Esophagus muscularis mucosa (tissue), 4 donors: ENCODE results near the gene THRB. TPM values are rescaled to one million over a fixed set of nuclear protein-coding genes. Genes with fewer than 3 reads are reported as not detected.

Source experiments
- DNase-seq: peaks from one replicate; pipeline ENCODE4 v3.0.0-alpha.2; 2017; ENCODE audit errors: extremely low spot score
- H3K27ac ChIP-seq, 4 donors: fragments of 200-600 bp; sonication (generic); replicated peaks in 1 of 4; 1 replicate in 3 of 4; 2 replicates in 1 of 4; pipeline ENCODE4 v1.5.1; 2016 to 2019; ENCODE audit warnings: mild to moderate bottlenecking in 1 of 4
- H3K27me3 ChIP-seq, 4 donors: fragments of 200-600 bp; sonication (generic); one replicate each; pipeline versions ENCODE4 v1.5.1 to v1.6.0; 2016 to 2019
- H3K36me3 ChIP-seq, 4 donors: fragments of 200-600 bp; sonication (generic); one replicate each; pipeline ENCODE4 v1.5.1; 2016 to 2019
- H3K4me1 ChIP-seq, 4 donors: fragments of 200-600 bp; sonication (generic); one replicate each; pipeline ENCODE4 v1.5.1; 2016 to 2019
- H3K4me3 ChIP-seq, 4 donors: fragments of 200-600 bp; sonication (generic); 1 replicate in 2 of 4; 2 replicates in 2 of 4; pipeline ENCODE4 v1.5.1; 2016 to 2019; ENCODE audit warnings: mild to moderate bottlenecking in 4 of 4, moderate library complexity in 1 of 4
- H3K9me3 ChIP-seq, 4 donors: fragments of 200-600 bp; sonication (generic); 1 replicate in 3 of 4; 2 replicates in 1 of 4; pipeline ENCODE4 v1.5.1; 2016 to 2019
- EP300 ChIP-seq: sonication (generic); formaldehyde crosslinking; IDR thresholded peaks from one replicate; pipeline ENCODE4 v1.6.1; 2017; ENCODE audit warnings: antibody characterized with exemption
- POLR2A ChIP-seq: fragments of 450-650 bp; IDR thresholded peaks from one replicate; pipeline ENCODE4 v1.6.1; 2017; ENCODE audit warnings: antibody characterized with exemption, moderate library complexity, mild to moderate bottlenecking, low read depth
- POLR2AphosphoS5 ChIP-seq, 2 donors: sonication (generic); formaldehyde crosslinking; IDR thresholded peaks; one replicate each; pipeline ENCODE4 v1.6.1; 2017; ENCODE audit warnings: antibody characterized with exemption in 2 of 2
- WGBS: methylation state at CpG from one replicate; pipeline ENCODE4 v1.1.5; 2018; 5-methylcytosine and 5-hydroxymethylcytosine counted together
- intact Hi-C: fragments of 100-400 bp; cut with DNase I; formaldehyde crosslinking; loops from one replicate; pipeline ENCODE4 v1.15.1; 2023
- total RNA-seq, 4 donors: library from RNA; depleted of rRNA; stranded (reverse); fragments of >200 nt; gene quantifications; one replicate each; pipeline versions ENCODE4 v1.1.0 to v1.2.1, GENCODE V29; 2016
- TF ChIP-seq, protein P1 (sequence below), 3 experiments: fragments of 200-600 bp in 2 of 3; fragments of 450-650 bp in 1 of 3; sonication (generic) in 2 of 3; IDR thresholded peaks; one replicate each; pipeline ENCODE4 v1.5.1; 2017 to 2019; ENCODE audit warnings: antibody characterized with exemption in 3 of 3, mild to moderate bottlenecking in 2 of 3, moderate library complexity in 1 of 3

Gene THRB
- total RNA-seq, 4 donors from 2014 or later, result 31.5 to 68.6 (median 39.3) TPM

DNA sequence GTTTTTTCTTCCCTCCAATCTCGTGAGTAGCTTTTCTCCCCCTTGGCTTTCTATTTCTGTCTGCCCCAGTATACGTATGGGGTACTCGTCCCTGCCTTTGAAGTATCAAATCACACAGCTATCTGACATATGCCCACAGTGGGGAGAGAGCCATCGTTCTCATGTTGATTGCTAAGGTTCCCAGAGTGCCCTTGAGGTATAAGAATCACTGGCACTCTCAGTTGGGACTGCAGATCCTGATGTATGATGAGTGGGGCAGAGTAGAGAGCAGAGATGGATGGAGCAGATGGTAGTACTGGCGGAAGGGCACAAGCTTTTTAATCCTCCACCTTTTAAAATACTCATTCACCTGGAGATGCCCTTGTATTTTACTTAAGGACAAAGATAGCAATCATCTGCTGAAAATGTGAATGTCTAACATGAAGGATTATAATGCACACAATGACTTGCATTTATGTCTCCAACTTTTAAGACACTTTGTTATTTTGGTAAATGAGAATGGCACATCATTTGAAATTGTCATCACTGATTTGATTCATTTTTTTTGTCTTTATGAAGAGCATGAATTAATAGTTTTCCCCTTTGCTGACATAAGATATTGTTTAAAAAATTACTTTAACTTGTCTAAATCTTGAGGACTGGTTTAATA is 310.0 kb downstream of the THRB start:
- Histone ChIP-seq H3K27ac (no peak overlapping the region), H3K27me3 (no peaks in the 10 kb centered on the region), H3K36me3 (no peaks in the 10 kb centered on the region), H3K9me3 (no peaks in the 10 kb centered on the region), H3K4me3 (no peak overlapping the region), H3K4me1 (peaks cover 9 to 18% (median 10%) of the 10 kb centered on the region in 4 donors)
- intact Hi-C loops, result loop anchor here (10.0 kb wide), 1 partner anchor 500 kb away; no protein-coding TSS in a partner anchor
- WGBS, result 87% methylated on average over 5 of the region's 5 CpGs
- no peak for TF ChIP-seq POLR2AphosphoS5 (IDR thresholded peaks at IDR 0.05)
- TF ChIP-seq POLR2A, result no peak
- no peak for TF ChIP-seq EP300
- TF ChIP-seq, protein P1, sequence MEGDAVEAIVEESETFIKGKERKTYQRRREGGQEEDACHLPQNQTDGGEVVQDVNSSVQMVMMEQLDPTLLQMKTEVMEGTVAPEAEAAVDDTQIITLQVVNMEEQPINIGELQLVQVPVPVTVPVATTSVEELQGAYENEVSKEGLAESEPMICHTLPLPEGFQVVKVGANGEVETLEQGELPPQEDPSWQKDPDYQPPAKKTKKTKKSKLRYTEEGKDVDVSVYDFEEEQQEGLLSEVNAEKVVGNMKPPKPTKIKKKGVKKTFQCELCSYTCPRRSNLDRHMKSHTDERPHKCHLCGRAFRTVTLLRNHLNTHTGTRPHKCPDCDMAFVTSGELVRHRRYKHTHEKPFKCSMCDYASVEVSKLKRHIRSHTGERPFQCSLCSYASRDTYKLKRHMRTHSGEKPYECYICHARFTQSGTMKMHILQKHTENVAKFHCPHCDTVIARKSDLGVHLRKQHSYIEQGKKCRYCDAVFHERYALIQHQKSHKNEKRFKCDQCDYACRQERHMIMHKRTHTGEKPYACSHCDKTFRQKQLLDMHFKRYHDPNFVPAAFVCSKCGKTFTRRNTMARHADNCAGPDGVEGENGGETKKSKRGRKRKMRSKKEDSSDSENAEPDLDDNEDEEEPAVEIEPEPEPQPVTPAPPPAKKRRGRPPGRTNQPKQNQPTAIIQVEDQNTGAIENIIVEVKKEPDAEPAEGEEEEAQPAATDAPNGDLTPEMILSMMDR (IDR thresholded peaks at IDR 0.05), result no peak
- no peak for DNase-seq

GRCh38 chr3:24182756-24183155 is 311.9 kb downstream of the THRB start:
- Histone ChIP-seq H3K4me1 (peaks cover 9 to 18% (median 14%) of the 10 kb centered on the region in 4 donors), H3K36me3 (no peaks in the 10 kb centered on the region), H3K27ac (no peak overlapping the region), H3K9me3 (no peaks in the 10 kb centered on the region), H3K4me3 (no peak overlapping the region), H3K27me3 (no peaks in the 10 kb centered on the region)
- DNase-seq, result no peak
- intact Hi-C loops, result loop anchor here (10.0 kb wide), 1 partner anchor 502 kb away; no protein-coding TSS in a partner anchor
- TF ChIP-seq, protein P1 (IDR thresholded peaks at IDR 0.05), result no peak
- no peak for TF ChIP-seq POLR2AphosphoS5 (IDR thresholded peaks at IDR 0.05)
- TF ChIP-seq POLR2A, result no peak
- no peak for TF ChIP-seq EP300
- WGBS, result 91% methylated on average over 2 of the region's 2 CpGs

DNA sequence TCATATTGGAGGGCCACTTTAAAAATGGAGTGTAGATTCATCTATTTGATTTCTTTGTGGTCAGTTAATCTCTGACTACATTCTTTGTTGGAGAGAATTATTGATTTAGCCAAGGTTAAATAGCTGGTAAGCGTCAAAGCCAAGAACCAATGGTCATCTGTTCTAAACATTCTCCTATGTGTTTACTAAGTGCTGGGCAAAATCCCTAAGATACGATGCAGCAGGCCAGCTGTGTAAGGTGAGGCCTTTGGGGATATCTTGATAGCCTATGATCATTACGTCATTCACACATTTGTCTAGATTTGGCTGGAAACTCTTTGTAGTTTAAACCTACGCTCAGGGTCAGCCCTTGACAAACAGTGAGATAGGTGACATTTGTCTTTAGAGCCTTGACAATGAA is 313.4 kb downstream of the THRB start:
- Histone ChIP-seq H3K4me1 (peaks cover 8 to 32% (median 26%) of the 10 kb centered on the region in 4 donors), H3K27ac (no peak overlapping the region), H3K4me3 (no peak overlapping the region), H3K36me3 (no peaks in the 10 kb centered on the region), H3K9me3 (no peaks in the 10 kb centered on the region), H3K27me3 (no peaks in the 10 kb centered on the region)
- intact Hi-C loops, result loop anchor here (10.0 kb wide), 1 partner anchor 504 kb away; no protein-coding TSS in a partner anchor
- WGBS, result 71% methylated on average over 4 of the region's 4 CpGs
- no peak for TF ChIP-seq EP300
- no peak for TF ChIP-seq POLR2A
- no peak for TF ChIP-seq POLR2AphosphoS5 (IDR thresholded peaks at IDR 0.05)
- TF ChIP-seq, protein P1 (IDR thresholded peaks at IDR 0.05), result no peak
- no peak for DNase-seq

DNA sequence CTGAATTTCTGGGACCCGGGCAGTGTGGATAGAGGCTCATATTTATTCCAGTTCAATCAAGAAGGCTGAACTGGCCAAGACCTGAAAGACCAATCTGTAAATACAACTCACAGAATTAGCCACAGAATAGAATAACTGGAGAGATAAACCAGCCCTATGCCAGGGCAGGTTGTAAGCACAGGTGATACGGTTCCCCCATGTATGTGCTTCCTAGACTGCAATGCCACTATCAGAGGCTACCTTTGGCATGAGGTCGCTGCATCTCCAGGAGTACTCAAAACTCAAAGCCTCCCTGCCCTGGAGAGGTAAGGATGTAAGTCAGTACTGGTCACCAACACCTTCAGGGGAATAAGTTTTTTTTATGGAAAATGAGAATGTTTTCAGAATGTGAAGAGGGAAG is 314.0 kb downstream of the THRB start:
- H3K9me3 ChIP-seq, result no peaks in the 10 kb centered on the region
- H3K36me3 ChIP-seq, result no peaks in the 10 kb centered on the region
- no peak overlapping the region for H3K27ac ChIP-seq
- no peaks in the 10 kb centered on the region for H3K27me3 ChIP-seq
- DNase-seq, result no peak
- intact Hi-C loops, result loop anchor here (10.0 kb wide), 1 partner anchor 504 kb away; no protein-coding TSS in a partner anchor
- H3K4me1 ChIP-seq, result peaks cover 2 to 29% (median 22%) of the 10 kb centered on the region in 4 donors
- no peak overlapping the region for H3K4me3 ChIP-seq
- WGBS, result 88% methylated on average over 3 of the region's 3 CpGs
- TF ChIP-seq EP300 (no peak), POLR2AphosphoS5 (IDR thresholded peaks at IDR 0.05) (no peak), POLR2A (no peak)
- TF ChIP-seq, protein P1 (IDR thresholded peaks at IDR 0.05), result no peak
